HG02678 (cell line): ENCODE data around the gene AFG1L.
A peak's percentile ranks its signal among the peaks of the same experiment; 100 is the strongest.
"Not testable (repeated sequence)": the region's sequence is repeated elsewhere in the genome, so short reads cannot be mapped to it uniquely, and the experiment has no call there.

Source experiments
- ATAC-seq: cut with Tn5 transposase; IDR thresholded peaks from one replicate; pipeline ENCODE4 v1.9.1; 2021; ENCODE audit warnings: mild to moderate bottlenecking, moderate library complexity; ENCODE audit not compliant: unreplicated experiment

AFG1L gene

DNA sequence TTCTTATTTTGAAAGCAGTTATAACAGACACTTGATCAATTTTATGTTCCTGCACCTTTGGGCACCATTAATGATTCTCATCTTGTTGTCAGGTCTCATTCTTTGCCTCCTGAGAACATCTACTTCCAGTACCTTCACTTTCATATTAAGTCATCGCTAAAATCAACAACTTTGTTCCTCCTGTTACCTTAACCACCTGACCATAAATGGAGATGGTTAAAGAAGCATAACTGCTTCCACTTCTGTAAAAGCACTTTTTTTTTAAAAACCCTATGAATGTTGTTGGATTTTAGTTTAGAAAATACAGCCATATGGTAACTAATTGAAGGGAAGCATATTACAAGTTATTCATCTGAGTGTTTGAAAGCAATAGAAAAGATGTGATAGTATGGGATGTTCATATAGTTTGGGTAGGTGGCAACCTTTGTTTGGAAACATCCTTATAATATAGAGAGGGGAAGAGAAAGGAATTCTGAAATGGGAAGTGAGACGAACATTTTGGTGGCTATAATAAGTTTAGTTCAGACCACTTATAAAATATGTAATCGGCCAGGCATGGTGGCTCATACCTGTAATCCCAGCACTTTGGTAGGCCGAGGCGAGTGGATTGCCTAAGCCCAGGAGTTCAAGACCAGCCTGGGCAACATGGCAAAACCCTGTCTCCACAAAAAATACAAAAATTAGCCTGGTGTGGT, 53.9 kb downstream of the AFG1L start:
- peak; percentile 90 for ATAC-seq

DNA sequence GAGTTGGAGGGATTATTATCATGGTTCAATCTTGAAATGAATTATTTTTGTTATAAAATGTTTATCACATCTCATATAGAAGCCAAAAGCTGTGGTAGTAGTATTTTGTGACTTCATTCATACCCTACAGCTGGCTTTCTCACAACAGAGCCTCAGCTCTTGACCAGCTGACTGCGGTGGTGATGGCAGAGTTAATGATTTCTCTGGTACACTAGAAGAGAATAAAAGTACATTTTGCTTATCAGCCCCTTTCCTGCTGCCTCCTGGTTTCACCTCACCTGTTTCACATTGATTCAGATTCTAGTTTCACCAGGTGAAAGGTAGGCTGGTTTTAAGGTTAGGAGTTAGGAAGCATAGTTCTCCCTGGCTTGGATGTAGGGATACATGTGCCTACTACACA, 55.7 kb downstream of the AFG1L start:
- ATAC-seq: peak; percentile 67

DNA sequence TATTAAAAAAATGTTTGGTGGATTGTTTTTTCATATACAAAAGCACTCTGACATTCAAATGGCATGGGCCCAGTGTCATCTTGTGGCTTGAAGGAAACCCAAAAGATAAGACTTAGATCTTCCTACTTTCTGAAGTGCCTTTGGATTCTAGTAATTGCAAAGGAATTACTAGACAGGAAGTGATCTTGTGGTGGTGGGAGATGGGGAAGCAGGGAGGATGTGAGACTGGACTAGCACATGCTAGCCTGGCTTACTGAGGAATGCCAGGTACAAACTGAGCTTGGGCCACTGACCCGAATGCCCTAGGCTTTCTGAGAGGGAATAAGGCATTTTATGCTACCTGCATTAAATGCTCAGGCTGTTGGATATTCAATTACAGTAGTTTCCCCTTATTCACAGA, 59.0 kb downstream of the AFG1L start:
- no peak for ATAC-seq

DNA sequence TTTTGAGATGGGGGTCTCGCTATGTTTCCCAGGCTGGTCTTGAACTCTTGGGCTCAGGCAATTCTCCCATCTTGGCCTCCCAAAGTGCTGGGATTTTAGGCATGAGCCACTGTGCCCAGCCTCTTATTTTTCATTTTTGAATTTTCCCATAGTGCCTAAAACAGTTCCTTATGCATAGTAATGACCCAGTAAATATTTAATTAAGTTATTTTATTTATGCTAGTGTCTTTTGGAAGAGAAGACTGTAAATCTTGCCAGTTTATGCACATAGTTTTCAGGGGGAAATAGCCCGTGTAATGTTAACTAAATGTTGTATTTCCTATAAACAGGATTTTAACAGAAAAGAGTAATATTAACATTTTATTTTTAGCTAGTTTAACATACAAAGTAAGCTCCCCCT, 60.3 kb downstream of the AFG1L start:
- no peak for ATAC-seq

DNA sequence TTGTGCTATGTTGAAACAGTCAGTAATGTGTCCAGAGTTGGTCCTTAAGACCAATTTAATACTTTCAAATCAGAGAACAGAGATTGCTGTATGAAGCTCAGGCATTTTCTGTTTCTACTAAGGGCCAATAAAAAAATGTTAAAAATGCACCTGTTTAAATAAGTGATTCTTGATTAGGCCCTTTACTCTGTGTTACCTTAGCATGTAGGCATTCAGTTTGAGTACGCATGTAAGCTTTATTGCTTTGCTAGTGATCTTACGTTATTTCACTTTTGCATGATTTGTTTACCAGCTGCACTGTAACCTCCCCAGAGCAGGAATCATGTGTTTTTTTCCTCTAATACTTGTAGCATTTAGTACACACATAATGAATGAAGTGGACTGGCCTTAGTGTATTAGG, 61.0 kb downstream of the AFG1L start:
- no peak for ATAC-seq

DNA sequence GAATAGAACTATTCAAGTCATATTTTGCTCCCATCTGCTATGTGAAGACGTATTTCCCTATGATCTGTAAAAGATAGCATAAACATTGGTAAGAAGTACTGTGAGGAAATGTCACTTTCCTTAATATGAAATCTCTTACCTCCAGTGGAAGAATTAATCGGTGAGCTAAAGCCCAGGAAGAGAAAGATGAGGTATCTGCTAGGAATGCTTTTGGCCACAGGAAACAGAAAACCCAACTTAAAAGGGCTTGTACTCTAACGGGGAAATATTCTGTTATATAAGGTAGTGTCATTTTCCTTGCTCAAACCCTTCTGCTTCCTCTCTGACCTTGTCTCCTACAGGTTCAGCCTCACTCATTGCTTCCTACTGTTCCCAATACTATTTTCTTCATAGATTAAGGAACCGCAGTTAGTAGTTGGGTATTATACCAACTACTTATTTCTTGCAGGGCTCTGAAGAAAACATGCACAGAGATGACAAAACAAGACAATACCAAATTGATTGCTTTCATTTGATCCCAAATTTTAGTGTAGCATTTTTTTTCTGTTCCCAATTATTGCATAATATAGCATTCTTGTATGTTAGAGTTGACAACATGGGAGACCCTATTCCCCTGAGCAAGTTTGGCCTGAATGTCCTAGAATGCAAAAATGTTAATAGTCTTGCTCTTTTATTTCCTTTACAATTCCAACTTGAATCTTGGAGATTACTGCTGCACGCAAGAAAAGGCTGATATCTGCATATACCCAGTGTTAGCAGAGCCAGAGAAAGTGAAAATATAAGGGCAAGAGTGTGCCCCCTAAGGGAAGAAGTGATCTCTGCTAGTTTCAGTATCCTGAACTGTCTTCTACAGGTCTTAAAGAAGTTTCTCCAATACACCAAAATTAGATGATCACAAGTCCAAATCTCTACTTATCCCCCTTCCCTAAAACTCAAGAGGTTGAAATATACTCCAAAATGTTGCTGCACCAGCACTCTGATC, 65.3 kb downstream of the AFG1L start:
- ATAC-seq: no peak

DNA sequence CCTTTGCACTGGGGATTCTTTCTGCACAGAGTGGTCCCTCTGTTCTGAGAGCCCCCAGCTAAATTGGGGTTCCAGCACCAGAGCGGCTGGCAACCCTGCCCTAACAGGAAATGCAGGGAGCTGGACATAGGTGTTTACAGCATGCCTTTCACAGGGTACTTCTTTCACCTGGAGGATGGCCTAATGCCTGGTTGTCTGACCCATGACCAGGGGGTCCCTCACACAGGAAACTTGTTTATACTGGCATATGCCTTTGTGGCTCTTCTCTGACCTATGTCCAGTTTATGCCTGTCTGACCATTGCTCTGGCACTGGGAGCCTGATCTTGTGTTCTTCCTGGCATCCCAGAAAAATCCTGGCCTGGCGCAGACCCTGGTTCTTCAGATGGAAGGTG, 66.1 kb downstream of the AFG1L start:
- ATAC-seq: no peak

DNA sequence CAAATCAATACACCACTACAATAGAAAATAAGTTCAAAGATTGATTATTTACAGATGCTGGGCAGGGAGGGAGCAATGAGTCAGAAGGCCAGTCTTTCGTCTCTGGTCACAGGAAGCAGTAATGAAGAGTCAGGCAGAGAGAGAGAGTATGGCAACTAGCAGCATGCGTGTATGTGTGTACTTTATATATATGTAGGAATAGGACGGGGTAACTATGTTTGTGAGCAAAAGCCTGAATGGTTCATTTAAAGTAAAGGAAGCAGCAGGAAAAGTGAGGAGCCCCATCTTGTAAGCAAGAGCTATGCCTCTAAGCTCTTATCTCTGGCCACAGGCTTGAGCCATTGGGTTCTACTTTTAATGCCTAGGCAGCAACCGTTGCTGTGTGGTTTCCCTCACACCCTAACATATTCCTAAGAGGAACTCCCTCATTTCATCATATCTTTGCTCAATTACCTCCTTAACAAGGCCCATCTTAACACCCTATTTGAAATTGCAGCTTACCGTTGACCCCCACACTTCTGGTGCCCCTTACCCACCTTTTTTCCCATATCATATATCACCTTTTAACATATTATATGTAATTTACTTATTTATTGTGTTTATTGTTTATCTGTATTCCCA, 66.6 kb downstream of the AFG1L start:
- ATAC-seq: no peak

DNA sequence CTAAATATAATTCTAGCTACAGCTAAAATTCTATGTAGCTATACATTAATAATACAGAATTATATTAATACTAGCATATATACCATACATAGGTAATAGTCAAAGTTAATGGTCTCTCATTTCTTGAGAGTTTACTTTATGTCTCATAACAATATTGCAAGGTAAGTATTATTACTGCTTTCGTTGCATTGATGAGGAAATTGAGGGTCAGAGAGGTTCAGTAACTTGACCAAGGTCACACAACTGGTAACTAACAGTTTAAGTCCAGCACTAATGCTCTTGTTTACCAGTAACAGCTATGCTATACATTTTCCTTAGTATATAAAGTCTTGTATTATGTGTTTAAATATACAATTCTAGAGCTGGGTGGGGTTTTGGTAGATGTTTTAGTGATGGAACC, 67.6 kb downstream of the AFG1L start:
- no peak for ATAC-seq

DNA sequence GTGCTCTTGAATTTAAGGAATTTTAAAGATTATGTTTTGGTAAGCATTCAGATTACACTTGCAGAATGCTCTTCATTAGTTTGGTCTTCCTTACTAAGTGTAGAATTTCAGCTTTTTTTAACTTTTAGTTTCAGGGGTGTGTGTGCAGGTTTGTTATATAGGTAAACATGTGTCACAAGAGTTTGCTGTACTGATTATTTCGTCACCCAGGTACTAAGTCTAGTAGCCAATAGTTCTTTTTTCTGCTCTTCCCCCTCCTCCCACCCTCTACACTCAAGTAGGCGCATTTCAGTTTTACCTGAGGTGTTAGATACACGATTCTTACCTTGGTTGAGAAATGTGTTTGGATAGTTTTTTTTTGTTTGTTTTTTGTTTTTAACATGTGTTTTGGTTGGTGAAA, 68.3 kb downstream of the AFG1L start:
- no peak for ATAC-seq

DNA sequence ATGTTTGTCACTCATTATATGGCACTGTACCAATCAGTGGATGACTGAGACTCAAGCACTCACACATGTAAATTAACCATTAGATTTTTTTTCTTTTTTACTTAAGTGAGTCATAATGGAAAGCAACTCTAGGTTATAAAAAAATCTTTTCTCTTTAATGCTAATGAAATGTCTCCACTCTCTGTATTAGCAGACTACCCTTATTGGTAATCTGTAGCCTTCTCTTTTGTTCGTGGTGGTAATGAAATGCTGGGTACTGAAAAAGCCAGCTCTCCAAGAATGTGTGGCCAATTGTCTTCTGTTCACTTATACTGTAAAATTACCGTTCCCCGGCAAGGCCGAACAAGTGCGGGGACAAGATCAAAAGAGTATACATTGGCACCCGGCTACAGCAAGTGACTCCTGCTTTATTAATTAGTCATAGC, 69.0 kb downstream of the AFG1L start:
- no peak for ATAC-seq

DNA sequence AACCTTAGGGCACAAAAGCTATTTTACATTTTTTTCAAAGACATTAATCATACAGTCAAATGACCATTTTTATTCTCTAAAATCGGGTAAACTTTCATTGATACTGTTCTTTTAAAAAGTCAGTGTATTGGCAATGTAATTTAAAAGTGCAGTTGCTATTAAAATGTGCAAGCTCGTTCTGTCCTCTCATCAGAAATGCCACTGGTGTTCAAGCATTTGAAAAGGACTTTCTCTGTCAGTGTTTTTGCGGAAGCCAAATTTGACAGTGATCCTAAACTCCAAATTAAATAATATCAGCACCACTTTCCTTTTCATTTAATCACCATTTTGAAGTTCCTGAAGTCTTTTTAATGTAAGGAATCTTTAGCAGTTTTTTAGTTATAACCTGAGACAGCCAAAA, 69.6 kb downstream of the AFG1L start:
- ATAC-seq: no peak

DNA sequence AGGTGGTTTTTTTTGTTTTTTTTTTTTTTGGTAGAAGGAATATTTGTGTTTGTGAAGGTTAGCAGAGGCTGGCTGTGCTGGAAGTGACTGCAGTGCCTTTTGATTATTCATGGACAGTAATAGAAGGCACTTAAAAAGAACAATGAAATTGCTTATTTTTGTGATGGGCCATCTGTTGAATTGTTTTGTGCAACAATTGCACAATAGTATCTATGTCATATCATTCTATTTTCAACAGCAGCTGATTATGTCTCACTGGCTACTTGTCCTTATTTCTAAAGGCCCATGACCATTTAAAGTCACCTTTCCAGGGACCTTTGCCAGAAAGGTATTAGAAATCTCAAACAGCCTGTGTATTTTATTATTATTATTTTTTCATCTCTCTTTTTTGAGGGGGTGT, 70.6 kb downstream of the AFG1L start:
- ATAC-seq: no peak

DNA sequence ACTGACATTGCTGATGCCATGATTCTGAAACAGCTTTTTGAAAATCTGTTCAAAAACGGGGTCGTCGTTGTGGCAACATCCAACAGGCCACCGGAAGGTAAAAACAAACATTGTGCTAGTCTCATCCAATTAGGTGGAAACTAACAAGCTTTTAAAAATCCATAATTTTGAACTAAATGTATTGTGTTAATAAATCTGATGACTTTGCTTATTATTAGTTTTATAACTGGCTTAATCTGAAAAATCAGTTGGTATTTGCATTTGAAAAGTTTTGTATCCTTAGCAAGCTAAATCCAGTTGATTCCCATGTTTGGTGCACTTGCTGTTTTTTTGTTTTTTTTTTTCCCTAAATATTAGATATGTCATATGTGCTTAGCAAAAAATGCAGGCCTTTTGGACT, 71.4 kb downstream of the AFG1L start:
- no peak for ATAC-seq

DNA sequence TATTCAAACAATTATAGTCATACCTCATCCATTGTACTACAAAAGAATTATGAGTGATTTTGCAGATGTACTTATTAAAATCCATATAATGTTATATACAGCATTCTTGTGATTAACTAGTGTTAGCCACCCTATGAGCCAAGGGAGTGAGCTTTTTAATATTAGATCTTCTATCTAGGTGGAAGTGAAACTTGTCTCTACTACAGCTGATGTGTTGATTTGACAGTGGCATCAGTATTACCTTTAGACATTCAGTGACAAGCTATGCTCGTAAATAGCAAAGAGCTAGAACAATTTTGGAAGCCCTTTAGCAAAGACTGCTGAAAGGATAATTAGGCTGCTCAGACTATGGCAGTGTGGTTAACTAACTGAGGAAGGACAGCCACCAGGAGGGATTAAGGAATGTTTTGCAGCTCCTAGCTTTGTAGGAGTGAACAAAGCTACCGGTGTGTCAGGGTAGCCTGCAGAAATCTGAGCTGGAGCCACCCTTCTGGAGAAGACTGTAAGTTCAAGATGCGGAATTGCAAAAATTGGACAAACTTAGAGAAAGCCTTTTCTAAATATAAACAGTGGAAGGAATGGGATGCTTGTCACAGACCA, 73.7 kb downstream of the AFG1L start:
- ATAC-seq: no peak

DNA sequence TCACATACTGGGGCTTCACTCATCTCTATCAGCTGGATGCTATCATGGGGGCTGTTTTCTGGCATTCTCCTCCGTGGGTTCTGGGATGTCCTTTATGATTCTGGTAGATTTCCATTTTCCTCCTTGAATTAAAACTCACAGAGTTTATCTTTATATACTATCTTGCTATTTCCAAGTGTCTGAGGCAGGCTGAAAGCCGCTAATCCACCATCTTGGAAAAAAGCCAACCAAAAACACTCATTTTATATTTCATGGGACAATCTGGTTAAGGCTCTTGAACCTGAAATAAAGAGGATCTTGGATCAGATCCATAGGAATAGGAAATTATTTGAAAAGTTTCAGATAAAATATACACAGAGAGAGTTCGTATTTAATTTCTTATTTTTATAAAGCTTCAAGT, 86.0 kb downstream of the AFG1L start:
- no peak for ATAC-seq

DNA sequence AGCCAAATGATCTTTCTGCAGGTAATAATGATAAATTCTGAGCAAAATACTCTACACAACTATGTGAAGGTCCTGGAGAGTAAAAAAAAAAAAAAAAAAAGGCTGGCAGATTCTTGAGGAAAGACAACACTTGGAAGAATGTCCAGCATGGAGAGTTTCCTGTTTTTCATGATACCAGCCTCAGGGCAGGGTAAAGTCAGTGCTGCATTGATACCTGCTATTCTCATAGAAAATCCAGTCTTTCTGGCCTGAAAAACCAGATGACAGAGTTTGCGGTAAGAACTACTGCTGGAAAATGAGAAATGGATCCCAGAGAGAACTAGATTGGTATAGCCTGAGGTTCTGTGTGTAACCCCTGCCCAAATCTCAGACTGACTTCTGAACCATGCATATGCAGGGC, 89.1 kb downstream of the AFG1L start:
- ATAC-seq: no peak

DNA sequence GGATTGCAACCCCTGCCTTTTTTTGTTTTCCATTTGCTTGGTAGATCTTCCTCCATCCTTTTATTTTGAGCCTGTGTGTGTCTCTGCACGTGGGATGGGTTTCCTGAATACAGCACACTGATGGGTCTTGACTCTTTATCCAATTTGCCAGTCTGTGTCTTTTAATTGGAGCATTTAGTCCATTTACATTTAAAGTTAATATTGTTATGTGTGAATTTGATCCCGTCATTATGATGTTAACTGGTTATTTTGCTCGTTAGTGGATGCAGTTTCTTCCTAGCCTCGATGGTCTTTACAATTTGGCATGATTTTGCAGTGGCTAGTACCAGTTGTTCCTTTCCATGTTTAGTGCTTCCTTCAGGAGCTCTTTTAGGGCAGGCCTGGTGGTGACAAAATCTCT, 94.3 kb downstream of the AFG1L start:
- not testable (repeated sequence) for ATAC-seq

DNA sequence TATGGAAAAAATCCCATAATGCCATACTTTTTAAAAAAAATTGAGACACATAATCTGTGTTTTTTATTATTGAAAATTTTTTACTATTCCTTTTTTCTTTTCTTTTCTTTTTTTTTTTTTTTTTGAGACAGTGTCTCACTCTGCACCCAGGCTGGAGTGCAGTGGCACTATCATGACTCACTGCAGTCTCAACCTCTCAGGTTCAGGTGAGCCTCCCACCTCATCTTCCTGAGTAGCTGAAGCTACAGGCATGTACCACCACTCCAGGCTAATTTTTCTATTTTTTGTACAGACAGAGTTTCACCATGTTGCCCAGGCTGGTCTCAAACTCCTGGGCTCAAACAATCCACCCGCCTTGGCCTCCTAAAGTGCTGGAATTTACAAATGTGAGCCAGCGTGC, 100.4 kb downstream of the AFG1L start:
- ATAC-seq: no peak

DNA sequence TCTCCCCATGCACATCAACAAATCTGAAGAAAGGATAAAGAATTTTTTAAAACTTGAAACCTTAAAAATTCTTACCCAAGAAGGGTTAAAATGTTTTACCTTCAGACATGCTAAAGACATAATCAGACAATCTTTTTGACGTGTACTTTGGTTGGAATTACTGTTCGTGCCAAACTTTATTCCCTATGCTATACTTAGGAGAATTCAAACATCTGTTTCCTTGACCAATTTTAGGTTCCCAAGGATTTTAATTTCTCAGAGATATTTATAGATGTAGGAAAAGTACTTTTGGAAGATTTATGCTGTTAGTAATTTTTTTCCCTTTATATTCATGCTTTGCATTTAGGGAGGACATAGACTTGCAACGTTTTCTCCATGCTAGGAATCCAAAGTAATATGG, 108.4 kb downstream of the AFG1L start:
- no peak for ATAC-seq

DNA sequence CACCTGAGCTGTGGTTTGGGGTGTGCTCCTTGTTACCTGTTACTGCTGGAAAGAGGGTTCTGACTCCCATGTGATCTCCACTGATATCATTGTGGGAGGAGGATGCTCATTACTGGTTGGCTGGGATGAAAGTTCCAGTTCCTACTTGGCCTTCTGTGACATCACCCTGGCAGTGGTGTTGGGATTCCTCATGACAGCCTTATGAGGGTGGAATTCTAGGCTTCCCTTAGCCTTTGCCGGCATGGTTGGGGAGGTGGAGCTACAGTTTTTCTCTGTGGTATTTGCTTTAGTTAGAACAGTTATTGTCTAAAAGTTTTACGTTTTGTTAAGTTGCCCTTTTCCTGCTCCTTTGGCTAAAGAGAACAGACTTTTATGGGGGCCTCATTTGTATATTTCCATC, 112.1 kb downstream of the AFG1L start:
- no peak for ATAC-seq
